Astrocyte (in vitro differentiated cells and primary cell): ENCODE results near the gene MYZAP.

Source experiments
- EZH2 ChIP-seq: IDR thresholded peaks from 2 replicates; pipeline ENCODE4 v1.6.1; 2012; ENCODE audit warnings: mild to moderate bottlenecking, low read length, inconsistent platforms; ENCODE audit not compliant: insufficient read depth
- TF ChIP-seq, protein P1 (sequence below): IDR thresholded peaks from 2 replicates; pipeline ENCODE4 v1.5.1; 2011; ENCODE audit warnings: low read depth, mild to moderate bottlenecking, inconsistent platforms, low read length, moderate library complexity; ENCODE audit not compliant: insufficient read depth

DNA sequence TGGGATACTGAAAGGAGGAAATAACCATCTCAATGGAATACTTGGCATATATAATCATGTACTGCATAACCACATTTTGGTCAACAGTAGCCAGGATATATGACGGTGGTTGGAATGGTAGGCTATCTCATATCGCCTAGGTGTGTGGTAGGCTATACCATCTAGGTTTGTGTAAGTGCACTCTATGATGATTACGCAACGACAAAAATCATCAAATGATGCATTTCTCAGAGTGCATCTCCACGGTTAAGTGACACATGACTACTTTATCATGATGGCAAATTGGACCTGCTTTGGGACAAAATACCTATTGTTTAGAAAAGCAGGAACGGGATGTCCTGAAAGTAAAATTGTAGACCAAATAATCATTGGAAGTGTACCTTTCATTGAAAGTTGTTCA lies 2.8 kb downstream of the MYZAP start:
- TF ChIP-seq, protein P1, sequence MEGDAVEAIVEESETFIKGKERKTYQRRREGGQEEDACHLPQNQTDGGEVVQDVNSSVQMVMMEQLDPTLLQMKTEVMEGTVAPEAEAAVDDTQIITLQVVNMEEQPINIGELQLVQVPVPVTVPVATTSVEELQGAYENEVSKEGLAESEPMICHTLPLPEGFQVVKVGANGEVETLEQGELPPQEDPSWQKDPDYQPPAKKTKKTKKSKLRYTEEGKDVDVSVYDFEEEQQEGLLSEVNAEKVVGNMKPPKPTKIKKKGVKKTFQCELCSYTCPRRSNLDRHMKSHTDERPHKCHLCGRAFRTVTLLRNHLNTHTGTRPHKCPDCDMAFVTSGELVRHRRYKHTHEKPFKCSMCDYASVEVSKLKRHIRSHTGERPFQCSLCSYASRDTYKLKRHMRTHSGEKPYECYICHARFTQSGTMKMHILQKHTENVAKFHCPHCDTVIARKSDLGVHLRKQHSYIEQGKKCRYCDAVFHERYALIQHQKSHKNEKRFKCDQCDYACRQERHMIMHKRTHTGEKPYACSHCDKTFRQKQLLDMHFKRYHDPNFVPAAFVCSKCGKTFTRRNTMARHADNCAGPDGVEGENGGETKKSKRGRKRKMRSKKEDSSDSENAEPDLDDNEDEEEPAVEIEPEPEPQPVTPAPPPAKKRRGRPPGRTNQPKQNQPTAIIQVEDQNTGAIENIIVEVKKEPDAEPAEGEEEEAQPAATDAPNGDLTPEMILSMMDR: no peak
- TF ChIP-seq EZH2: no peak
